Endothelial cell of umbilical vein (primary cell): ENCODE data around the gene HBE1. TPM values are rescaled to one million over a fixed set of nuclear protein-coding genes. Genes with fewer than 3 reads are reported as not detected.

Experiments
- BruUV-seq: library from RNA; stranded (reverse); fragments of 400-500 nt; replicated peaks from 2 replicates; lab custom pipeline; 2021; lab: Mats Ljungman, UMichigan
- CTCF ChIA-PET: fragments of 300-600, 350-600 bp; sonication (Branson Sonifier 250); formaldehyde crosslinking; loops from one replicate; lab custom pipeline; 2021; ENCODE audit warnings: antibody characterized with exemption, inconsistent platforms; lab: Charles Lee
- POLR2A ChIA-PET: fragments of 300-600, 350-600 bp; sonication (Branson Sonifier 250); formaldehyde crosslinking; loops from one replicate; lab custom pipeline; 2021; ENCODE audit warnings: antibody characterized with exemption, inconsistent platforms; lab: Charles Lee
- DNase-seq: peaks from one replicate; pipeline ENCODE4 v3.0.0-alpha.2; 2011; ENCODE audit warnings: low read depth, low spot score
- FAIRE-seq: peaks from 2 replicates; lab custom pipeline; 2011; peaks lifted over from hg19 to GRCh38; lab: Jason Lieb, UNC
- H2AFZ ChIP-seq: 2 replicates; pipeline ENCODE4 v1.6.0; 2012; ENCODE audit warnings: low read depth, low read length, control low read depth, inconsistent platforms
- H3K27ac ChIP-seq: 2 replicates; pipeline ENCODE4 v1.5.1; 2011; ENCODE audit warnings: low read depth, mild to moderate bottlenecking, control low read depth, low read length, moderate library complexity; ENCODE audit not compliant: insufficient read depth
- H3K27me3 ChIP-seq, 2 experiments: 2 replicates each; pipeline versions ENCODE4 v1.6.0 to v1.6.1; 2011; ENCODE audit warnings: low read length in 2 of 2, mixed read lengths in 1 of 2; ENCODE audit not compliant: control insufficient read depth in 2 of 2, insufficient read depth in 2 of 2
- H3K36me3 ChIP-seq, 2 experiments: 2 replicates in 1 of 2; 3 replicates in 1 of 2; pipeline ENCODE4 v1.5.1; 2011; ENCODE audit warnings: low read length in 2 of 2, mild to moderate bottlenecking in 1 of 2, moderate library complexity in 1 of 2; ENCODE audit not compliant: control insufficient read depth in 2 of 2, insufficient read depth in 2 of 2; ENCODE audit errors: extremely low read depth in 1 of 2
- H3K4me1 ChIP-seq: 3 replicates; pipeline ENCODE4 v1.5.1; 2011; ENCODE audit warnings: mild to moderate bottlenecking, low read length; ENCODE audit not compliant: control insufficient read depth, insufficient read depth; ENCODE audit errors: extremely low read depth
- H3K4me2 ChIP-seq: 2 replicates; pipeline ENCODE4 v1.6.1; 2011; ENCODE audit warnings: low read length, control low read depth, mixed read lengths; ENCODE audit not compliant: insufficient read depth
- H3K4me3 ChIP-seq, 3 experiments: fragments of 200-600 bp in 1 of 3; sonication (generic), shearing (Covaris generic) in 1 of 3; replicated peaks in 1 of 3; 2 replicates each; pipeline ENCODE4 v1.5.1; 2011 to 2016; ENCODE audit warnings: control low read depth in 3 of 3, low read length in 3 of 3, mild to moderate bottlenecking in 2 of 3, inconsistent platforms in 1 of 3, low read depth in 1 of 3, moderate library complexity in 1 of 3; ENCODE audit not compliant: insufficient read depth in 1 of 3
- H3K79me2 ChIP-seq: 2 replicates; pipeline ENCODE4 v1.6.0; 2012; ENCODE audit warnings: low read length, inconsistent platforms; ENCODE audit not compliant: control insufficient read depth, insufficient read depth
- H3K9ac ChIP-seq: replicated peaks from 2 replicates; pipeline ENCODE3; 2011; ENCODE audit warnings: low read length, control low read depth; ENCODE audit not compliant: insufficient read depth; ENCODE audit errors: extremely low read depth
- H3K9me1 ChIP-seq: replicated peaks from 3 replicates; pipeline ENCODE4 v1.6.0; 2011; ENCODE audit warnings: mild to moderate bottlenecking, low read length; ENCODE audit not compliant: control insufficient read depth, insufficient read depth; ENCODE audit errors: extremely low read depth
- H3K9me3 ChIP-seq: replicated peaks from 2 replicates; pipeline ENCODE4 v1.5.1; 2012; ENCODE audit warnings: low read length, inconsistent platforms; ENCODE audit not compliant: control insufficient read depth, insufficient read depth
- H4K20me1 ChIP-seq: replicated peaks from 2 replicates; pipeline ENCODE3; 2011; ENCODE audit warnings: mild to moderate bottlenecking, low read length; ENCODE audit not compliant: control insufficient read depth, insufficient read depth; ENCODE audit errors: extremely low read depth
- CTCF ChIP-seq, 2 donors: IDR thresholded peaks; 1 replicate in 1 of 2; 2 replicates in 1 of 2; pipeline ENCODE4 v1.5.1; 2011; ENCODE audit warnings: low read length in 2 of 2, mild to moderate bottlenecking in 2 of 2, moderate library complexity in 2 of 2, control low read depth in 1 of 2, inconsistent platforms in 1 of 2, low read depth in 1 of 2; ENCODE audit not compliant: insufficient read depth in 1 of 2; ENCODE audit errors: extremely low read depth in 1 of 2
- EZH2 ChIP-seq: IDR thresholded peaks from 2 replicates; pipeline ENCODE4 v1.6.1; 2012; ENCODE audit warnings: borderline replicate concordance, low read depth, mild to moderate bottlenecking, moderate library complexity, low read length, inconsistent platforms; ENCODE audit not compliant: severe bottlenecking
- FOS ChIP-seq: IDR thresholded peaks from 2 replicates; pipeline ENCODE4 v1.6.1; 2011; ENCODE audit warnings: mild to moderate bottlenecking, low read length, moderate library complexity, borderline replicate concordance; ENCODE audit not compliant: insufficient read depth
- GATA2 ChIP-seq: IDR thresholded peaks from 2 replicates; pipeline ENCODE4 v1.7.0; 2011; ENCODE audit warnings: low read depth, mild to moderate bottlenecking, moderate library complexity, mixed read lengths, low read length; ENCODE audit not compliant: insufficient read length, insufficient read depth
- JUN ChIP-seq: IDR thresholded peaks from 2 replicates; pipeline ENCODE4 v1.6.1; 2011; ENCODE audit warnings: borderline replicate concordance, low read depth; ENCODE audit not compliant: insufficient read length, insufficient read depth
- MAX ChIP-seq: IDR thresholded peaks from 2 replicates; pipeline ENCODE4 v1.6.1; 2011; ENCODE audit not compliant: insufficient read depth, insufficient read length
- MYC ChIP-seq: IDR thresholded peaks from one replicate; pipeline ENCODE4 v1.6.1; 2011; ENCODE audit warnings: mild to moderate bottlenecking, low read depth, low read length
- POLR2A ChIP-seq: IDR thresholded peaks from 2 replicates; pipeline ENCODE4 v1.6.1; 2012; ENCODE audit warnings: low read depth, mild to moderate bottlenecking, control low read depth, low read length
- POLR2AphosphoS5 ChIP-seq: IDR thresholded peaks from 2 replicates; pipeline ENCODE4 v1.6.1; 2012; ENCODE audit warnings: low read depth, mild to moderate bottlenecking, control low read depth, low read length, moderate library complexity; ENCODE audit not compliant: insufficient read depth
- dilution Hi-C: fragments of 300-500 bp; cut with MboI; formaldehyde crosslinking; loops from one replicate; pipeline ENCODE4 v1.15.0; 2019; ENCODE audit warnings: low sequenced_read_pairs; ENCODE audit not compliant: extremely low pct_ligation_motif_present
- intact Hi-C: fragments of 100-400 bp; cut with micrococcal nuclease; formaldehyde crosslinking; loops from one replicate; pipeline ENCODE4 v1.10.0; 2022
- polyA plus RNA-seq, 4 experiments: library from polyadenylated mRNA; depleted of rRNA in 3 of 4; stranded (reverse) in 3 of 4; unstranded in 1 of 4; fragments of >200 nt; gene quantifications; 2 replicates each; pipeline versions ENCODE4 v1.2.1 to v1.2.3, GENCODE V29; 2011 to 2012; ENCODE audit warnings: missing spikeins in 1 of 4
- total RNA-seq: library from RNA; stranded (reverse); gene quantifications from 2 replicates; pipeline ENCODE4 v1.2.3, GENCODE V29; 2021

The HBE1 gene
- total and polyA plus RNA-seq, 2 donors (not counting 3 experiments of a cell fraction or from before 2014, with no cell fraction given) = 0.37 TPM; not detected in 1

- dilution Hi-C loops (no loop called here), intact Hi-C loops (loop anchor here (2.0 kb wide), 1 partner anchor 32 kb away; no protein-coding TSS in a partner anchor)
- Histone ChIP-seq H3K36me3 (no peaks in the 10 kb centered on the region), H3K9me3 (no peaks in the 10 kb centered on the region), H3K4me2 (no peak overlapping the region), H3K27me3 (no peaks in the 10 kb centered on the region), H4K20me1 (no peaks in the 10 kb centered on the region), H2AFZ (no peak overlapping the region), H3K4me3 (no peak overlapping the region), H3K4me1 (no peaks in the 10 kb centered on the region), H3K27ac (no peak overlapping the region), H3K9me1 (no peaks in the 10 kb centered on the region), H3K79me2 (no peaks in the 10 kb centered on the region), H3K9ac (no peak overlapping the region)
- TF ChIP-seq POLR2A = no peak
- no peak for TF ChIP-seq CTCF (IDR thresholded peaks at IDR 0.05; ENCODE audit: extremely low read depth in 1 of 2, insufficient read depth in 1 of 2, low read depth in 1 of 2, low read length in 2 of 2)
- no peak for TF ChIP-seq MYC
- no peak for TF ChIP-seq JUN
- no peak for TF ChIP-seq POLR2AphosphoS5
- TF ChIP-seq GATA2 = no peak
- no peak for TF ChIP-seq MAX
- no peak for TF ChIP-seq FOS
- no peak for TF ChIP-seq EZH2
- ChIA-PET CTCF (no interaction called here), POLR2A (no interaction called here)
- FAIRE-seq (no peak), DNase-seq (no peak)
- BruUV-seq = no TSS peak
These were observed 28.7 kb upstream of the HBE1 start for GRCh38 chr11:5298451-5298850.
